HEK293 (cell line): Measurements from ENCODE around the gene DGKD.

Experiments
- CTCF ChIA-PET: fragments of 350-600 bp; formaldehyde crosslinking; extraction: SDS; loops from one replicate; lab custom pipeline; 2021; ENCODE audit warnings: antibody characterized with exemption; lab: Yijun Ruan, JAX
- POLR2A ChIA-PET: fragments of 300-600 bp; formaldehyde crosslinking; extraction: SDS; loops from one replicate; lab custom pipeline; 2020; ENCODE audit warnings: antibody characterized with exemption, inconsistent platforms; lab: Yijun Ruan, JAX
- H3K27ac ChIP-seq: fragments of 200-500 bp; sonication (Bioruptor generic); 2 replicates; pipeline ENCODE4 v1.5.1; 2014; ENCODE audit warnings: low read depth, low read length, control low read depth, inconsistent platforms; ENCODE audit errors: extremely low read depth
- H3K36me3 ChIP-seq, 2 experiments: fragments of 200-500 bp in 1 of 2; sonication (Bioruptor generic) in 1 of 2; 1 replicate in 1 of 2; 2 replicates in 1 of 2; pipeline ENCODE4 v1.5.1; 2014 to 2017; ENCODE audit warnings: inconsistent platforms in 2 of 2, low read length in 2 of 2; ENCODE audit not compliant: control insufficient read depth in 2 of 2, insufficient read depth in 1 of 2
- H3K4me1 ChIP-seq: fragments of 200-500 bp; sonication (Bioruptor generic); 2 replicates; pipeline ENCODE4 v1.5.1; 2014; ENCODE audit warnings: mild to moderate bottlenecking, low read length, inconsistent platforms; ENCODE audit not compliant: control insufficient read depth, insufficient read depth
- H3K4me3 ChIP-seq: 2 replicates; pipeline ENCODE4 v1.5.1; 2011; ENCODE audit warnings: low read depth, mild to moderate bottlenecking, control low read depth, low read length, moderate library complexity
- H3K9me3 ChIP-seq: fragments of 200-500 bp; sonication (Bioruptor generic); 2 replicates; pipeline ENCODE4 v1.5.1; 2014; ENCODE audit warnings: low read depth, low read length, inconsistent platforms; ENCODE audit not compliant: control insufficient read depth, insufficient read depth
- EGR2 ChIP-seq: fragments of 450-650 bp; formaldehyde crosslinking; IDR thresholded peaks from 2 replicates; pipeline ENCODE4 v1.5.1; 2016; ENCODE audit warnings: low read depth, missing biosample characterization, missing genetic modification characterization
- FEZF1 ChIP-seq: fragments of 450-650 bp; formaldehyde crosslinking; IDR thresholded peaks from 2 replicates; pipeline ENCODE4 v1.5.1; 2016; ENCODE audit warnings: missing biosample characterization, missing genetic modification characterization
- IKZF3 ChIP-seq: fragments of 450-650 bp; IDR thresholded peaks from 2 replicates; pipeline ENCODE4 v1.5.0; 2018; ENCODE audit warnings: missing biosample characterization, mild to moderate bottlenecking, missing genetic modification characterization, moderate library complexity
- PRDM6 ChIP-seq: fragments of 450-650 bp; formaldehyde crosslinking; IDR thresholded peaks from 2 replicates; pipeline ENCODE4 v1.5.1; 2017; ENCODE audit warnings: missing biosample characterization, missing genetic modification characterization
- RBAK ChIP-seq: fragments of 450-650 bp; formaldehyde crosslinking; IDR thresholded peaks from 2 replicates; pipeline ENCODE4 v1.5.1; 2016; ENCODE audit warnings: missing biosample characterization, missing genetic modification characterization
- SETDB1 ChIP-seq: IDR thresholded peaks from one replicate; pipeline ENCODE4 v1.6.1; 2017; ENCODE audit warnings: mild to moderate bottlenecking, low read length, moderate library complexity, mixed read lengths; ENCODE audit not compliant: insufficient read length
- SP2 ChIP-seq: fragments of 450-650 bp; formaldehyde crosslinking; IDR thresholded peaks from 2 replicates; pipeline ENCODE4 v1.5.1; 2016; ENCODE audit warnings: missing biosample characterization, missing genetic modification characterization
- ZNF121 ChIP-seq: fragments of 450-650 bp; formaldehyde crosslinking; IDR thresholded peaks from 2 replicates; pipeline ENCODE4 v1.5.1; 2016; ENCODE audit warnings: missing biosample characterization, missing genetic modification characterization
- ZNF202 ChIP-seq: fragments of 450-650 bp; formaldehyde crosslinking; IDR thresholded peaks from 2 replicates; pipeline ENCODE4 v1.5.1; 2016; ENCODE audit warnings: missing biosample characterization, missing genetic modification characterization, borderline replicate concordance
- ZNF26 ChIP-seq: fragments of 450-650 bp; formaldehyde crosslinking; IDR thresholded peaks from 2 replicates; pipeline ENCODE4 v1.5.1; 2016; ENCODE audit warnings: missing biosample characterization, missing genetic modification characterization
- ZNF266 ChIP-seq: fragments of 450-650 bp; formaldehyde crosslinking; IDR thresholded peaks from 2 replicates; pipeline ENCODE4 v1.5.1; 2016; ENCODE audit warnings: missing biosample characterization, missing genetic modification characterization, low read depth
- ZNF350 ChIP-seq: fragments of 450-650 bp; formaldehyde crosslinking; IDR thresholded peaks from 2 replicates; pipeline ENCODE4 v1.5.0; 2017; ENCODE audit warnings: missing biosample characterization, mild to moderate bottlenecking, missing genetic modification characterization
- ZNF354C ChIP-seq: fragments of 450-650 bp; formaldehyde crosslinking; IDR thresholded peaks from 2 replicates; pipeline ENCODE4 v1.5.1; 2016; ENCODE audit warnings: missing biosample characterization, missing genetic modification characterization, low read depth, borderline replicate concordance
- ZNF362 ChIP-seq: fragments of 450-650 bp; formaldehyde crosslinking; IDR thresholded peaks from 2 replicates; pipeline ENCODE4 v1.5.1; 2016; ENCODE audit warnings: missing biosample characterization, missing genetic modification characterization
- ZNF366 ChIP-seq: fragments of 450-650 bp; formaldehyde crosslinking; conservative IDR thresholded peaks from 2 replicates; pipeline ENCODE4 v1.5.1; 2016; ENCODE audit warnings: missing biosample characterization, missing genetic modification characterization
- ZNF473 ChIP-seq: fragments of 450-650 bp; formaldehyde crosslinking; IDR thresholded peaks from 2 replicates; pipeline ENCODE4 v1.5.1; 2017; ENCODE audit warnings: missing biosample characterization, missing genetic modification characterization
- ZNF544 ChIP-seq: fragments of 450-650 bp; formaldehyde crosslinking; IDR thresholded peaks from 2 replicates; pipeline ENCODE4 v1.5.0; 2017; ENCODE audit warnings: missing biosample characterization, missing genetic modification characterization
- ZNF776 ChIP-seq: fragments of 450-650 bp; formaldehyde crosslinking; IDR thresholded peaks from 2 replicates; pipeline ENCODE4 v1.5.0; 2017; ENCODE audit warnings: missing biosample characterization, missing genetic modification characterization, borderline replicate concordance
- ZNF777 ChIP-seq: fragments of 450-650 bp; formaldehyde crosslinking; IDR thresholded peaks from 2 replicates; pipeline ENCODE4 v1.5.1; 2017; ENCODE audit warnings: missing biosample characterization, missing genetic modification characterization, borderline replicate concordance
- ZSCAN30 ChIP-seq: fragments of 450-650 bp; IDR thresholded peaks from 2 replicates; pipeline ENCODE4 v1.5.1; 2018; ENCODE audit warnings: missing biosample characterization, mild to moderate bottlenecking, missing genetic modification characterization, moderate library complexity
- ZSCAN5A ChIP-seq: fragments of 450-650 bp; formaldehyde crosslinking; IDR thresholded peaks from 2 replicates; pipeline ENCODE4 v1.5.1; 2016; ENCODE audit warnings: missing biosample characterization, missing genetic modification characterization

DGKD gene

GRCh38 chr2:233412405-233412804 lies 58.1 kb downstream of the DGKD start:
- Histone ChIP-seq H3K4me3 (no peak overlapping the region), H3K4me1 (peaks cover 9% of the 10 kb centered on the region; the same call in 1 of the 2 replicates), H3K36me3 (peaks cover 0 to 6% of the 10 kb centered on the region in 2 experiments; a peak in 1 of 3 replicates), H3K9me3 (no peaks in the 10 kb centered on the region), H3K27ac (no peak overlapping the region)
- CTCF ChIA-PET = interaction anchor here (0.6 to 0.7 kb wide), 3 partner anchors 8 to 307 kb away, joined by 3 to 6 read pairs (median 4); no protein-coding TSS in a partner anchor
- POLR2A ChIA-PET = no interaction called here
- no peak for TF ChIP-seq IKZF3 (tag by site-specific recombination)
- no peak for TF ChIP-seq ZSCAN5A (tag by site-specific recombination)
- TF ChIP-seq ZNF350 (tag by site-specific recombination) = no peak
- peak; percentile 72 for TF ChIP-seq SETDB1
- no peak for TF ChIP-seq PRDM6 (tag by site-specific recombination)

- no peak overlapping the region for H3K27ac ChIP-seq
- CTCF ChIA-PET = no interaction called here
Observed at GRCh38 chr2:233413046-233413445, 58.8 kb downstream of the DGKD start.

More at GRCh38 chr2:233413046-233413445, 58.8 kb downstream of the DGKD start:
- POLR2A ChIA-PET = no interaction called here
- Histone ChIP-seq H3K9me3 (no peaks in the 10 kb centered on the region), H3K36me3 (peaks cover 0 to 6% of the 10 kb centered on the region in 2 experiments; a peak in 1 of 3 replicates), H3K4me3 (no peak overlapping the region), H3K4me1 (peaks cover 9% of the 10 kb centered on the region; the same call in 1 of the 2 replicates)
- TF ChIP-seq ZNF354C (tag by site-specific recombination) (no peak), ZNF202 (no peak), ZNF366 (no peak), FEZF1 (tag by site-specific recombination) (no peak), ZNF26 (tag by site-specific recombination) (no peak), EGR2 (tag by site-specific recombination) (no peak), ZNF362 (no peak), ZSCAN30 (tag by site-specific recombination) (no peak), ZNF473 (tag by site-specific recombination) (no peak), ZNF266 (tag by site-specific recombination) (no peak), ZNF777 (tag by site-specific recombination) (no peak), ZNF121 (no peak), RBAK (no peak), ZNF544 (tag by site-specific recombination) (no peak), ZNF776 (no peak), SP2 (tag by site-specific recombination) (no peak)
